Naive thymus-derived CD8-positive, alpha-beta T cell (primary cell): ENCODE results near the gene MARCKSL1. TPM values are rescaled to one million over a fixed set of nuclear protein-coding genes. Genes with fewer than 3 reads are reported as not detected.

Experiments used
- ATAC-seq, 2 donors: fragments of 150-1000 bp; cut with Tn5 transposase in 1 of 2; sonication (Bioruptor Pico), chemical (Tn5 transposase) in 1 of 2; 1 replicate in 1 of 2; 2 replicates in 1 of 2; pipeline ENCODE4 v1.10.0; 2021; ENCODE audit warnings: mild to moderate bottlenecking in 2 of 2, moderate library complexity in 2 of 2
- POLR2A ChIA-PET: fragments of 350-600 bp; sonication (Branson Sonifier 250); formaldehyde crosslinking; loops from one replicate; lab custom pipeline; 2021; ENCODE audit warnings: antibody characterized with exemption; lab: Charles Lee
- DNase-seq, 10 donors: peaks; one replicate each; pipeline versions ENCODE4 v3.0.0 to v3.0.0-alpha.2; 2020 to 2022
- H3K27ac Mint-ChIP-seq, 10 donors: one replicate each; pipeline ENCODE4 v1.8.0; 2020 to 2022; ENCODE audit warnings: mild to moderate bottlenecking in 10 of 10, mixed read lengths in 10 of 10, moderate library complexity in 4 of 10, inconsistent platforms in 1 of 10
- H3K27me3 Mint-ChIP-seq, 5 donors: one replicate each; pipeline ENCODE4 v1.8.0; 2021 to 2022; ENCODE audit warnings: mixed read lengths in 5 of 5
- H3K36me3 Mint-ChIP-seq, 3 donors: one replicate each; pipeline ENCODE4 v1.8.0; 2020 to 2022; ENCODE audit warnings: mixed read lengths in 3 of 3, mild to moderate bottlenecking in 2 of 3, inconsistent platforms in 1 of 3
- H3K4me1 Mint-ChIP-seq, 4 donors: one replicate each; pipeline ENCODE4 v1.8.0; 2021 to 2022; ENCODE audit warnings: mixed read lengths in 4 of 4
- H3K4me3 Mint-ChIP-seq, 10 donors: one replicate each; pipeline ENCODE4 v1.8.0; 2020 to 2022; ENCODE audit warnings: mild to moderate bottlenecking in 10 of 10, mixed read lengths in 10 of 10, moderate library complexity in 6 of 10, inconsistent platforms in 1 of 10
- H3K9me3 Mint-ChIP-seq, 9 donors: one replicate each; pipeline ENCODE4 v1.8.0; 2020 to 2022; ENCODE audit warnings: mixed read lengths in 9 of 9, mild to moderate bottlenecking in 3 of 9, inconsistent platforms in 1 of 9, moderate library complexity in 1 of 9
- polyA plus RNA-seq, 3 donors: library from polyadenylated mRNA; unstranded; fragments of 300-500 nt; fragmentation: Illumina TruSeq; gene quantifications; one replicate each; pipeline ENCODE4 v1.2.3, GENCODE V29; 2021
- total RNA-seq, 8 experiments: library from RNA in 2 of 8; stranded (reverse) in 2 of 8; gene quantifications; one replicate each; pipeline ENCODE4 v1.2.3 and lab custom pipeline; 2021 to 2026

The MARCKSL1 gene
- total and polyA plus RNA-seq, 5 experiments from 2014 or later = 37.8 to 81.4 (median 41.1) TPM

- POLR2A ChIA-PET = interaction anchor here (0.8 to 1.4 kb wide), 5 partner anchors 10 to 63 kb away, joined by 3 to 4 read pairs (median 3); partner anchors contain the start of gene BSDC1
- DNase-seq = no peak
- no peak for ATAC-seq
- Mint-ChIP-seq H3K4me1 (peaks cover 18 to 24% (median 19%) of the 10 kb centered on the region in 4 donors), H3K27ac (peak overlapping the region in 7 of 10 donors; percentile 22 to 75 (median 44)), H3K36me3 (peaks cover 0 to 76% (median 14%) of the 10 kb centered on the region in 3 donors), H3K4me3 (no peak overlapping the region), H3K27me3 (no peaks in the 10 kb centered on the region), H3K9me3 (no peaks in the 10 kb centered on the region)
Observed at GRCh38 chr1:32330558-32331151, 5.4 kb downstream of the MARCKSL1 start.

- DNase-seq (no peak), ATAC-seq (no peak)
- Mint-ChIP-seq H3K27ac (peak overlapping the region in 7 of 10 donors; percentile 9 to 83 (median 37)), H3K9me3 (no peaks in the 10 kb centered on the region), H3K4me3 (no peak overlapping the region), H3K27me3 (no peaks in the 10 kb centered on the region), H3K4me1 (peaks cover 18 to 24% (median 20%) of the 10 kb centered on the region in 4 donors), H3K36me3 (peaks cover 0 to 82% (median 14%) of the 10 kb centered on the region in 3 donors)
- POLR2A ChIA-PET = interaction anchor here (0.8 to 1.4 kb wide), 2 partner anchors 16 to 64 kb away, joined by 3 to 4 read pairs; partner anchors contain the start of gene BSDC1
Observed at GRCh38 chr1:32329931-32330466, 6.0 kb downstream of the MARCKSL1 start.

GRCh38 chr1:32327204-32327603 lies 8.8 kb downstream of the MARCKSL1 start:
- no peak for ATAC-seq
- no peak overlapping the region for H3K27ac Mint-ChIP-seq

GRCh38 chr1:32321712-32322291 lies 14.2 kb downstream of the MARCKSL1 start:
- Mint-ChIP-seq H3K27ac (peak overlapping the region; percentile 67 to 94 (median 91)), H3K4me1 (peaks cover 14 to 54% (median 36%) of the 10 kb centered on the region in 4 donors), H3K4me3 (peak overlapping the region; percentile 62 to 88 (median 72)), H3K27me3 (no peaks in the 10 kb centered on the region), H3K9me3 (no peaks in the 10 kb centered on the region), H3K36me3 (peaks cover 0 to 47% (median 0%) of the 10 kb centered on the region in 3 donors)
- DNase-seq = peak in 6 of 10 donors; percentile 16 to 55 (median 36)
- POLR2A ChIA-PET = interaction anchor here (0.6 to 4.5 kb wide), 26 partner anchors 10 to 344 kb away, joined by 3 to 44 read pairs (median 5); partner anchors contain the start of genes BSDC1, HDAC1, IQCC and LCK
- ATAC-seq = peak; percentile 90 to 91

More at GRCh38 chr1:32327204-32327603, 8.8 kb downstream of the MARCKSL1 start:
- H3K9me3 Mint-ChIP-seq = no peaks in the 10 kb centered on the region
- peaks cover 7 to 30% (median 18%) of the 10 kb centered on the region in 4 donors for H3K4me1 Mint-ChIP-seq
- peaks cover 0 to 74% (median 14%) of the 10 kb centered on the region in 3 donors for H3K36me3 Mint-ChIP-seq
- DNase-seq = no peak
- H3K27me3 Mint-ChIP-seq = no peaks in the 10 kb centered on the region
- POLR2A ChIA-PET = interaction anchor here (1.2 kb wide), 1 partner anchor 24 kb away, joined by 4 read pairs; no protein-coding TSS in a partner anchor
- H3K4me3 Mint-ChIP-seq = no peak overlapping the region

- DNase-seq (no peak), ATAC-seq (no peak)
- Mint-ChIP-seq H3K9me3 (no peaks in the 10 kb centered on the region), H3K27ac (peak overlapping the region in 7 of 10 donors; percentile 37 to 80 (median 44)), H3K4me3 (no peak overlapping the region), H3K36me3 (peaks cover 0 to 48% (median 0%) of the 10 kb centered on the region in 3 donors), H3K27me3 (no peaks in the 10 kb centered on the region), H3K4me1 (peaks cover 19 to 53% (median 45%) of the 10 kb centered on the region in 4 donors)
- POLR2A ChIA-PET = interaction anchor here (0.7 kb wide), 1 partner anchor 44 kb away, joined by 3 read pairs; no protein-coding TSS in a partner anchor
Observed at GRCh38 chr1:32318127-32318869, 17.7 kb downstream of the MARCKSL1 start.

GRCh38 chr1:32316903-32317277 lies 19.1 kb downstream of the MARCKSL1 start:
- Mint-ChIP-seq H3K4me1 (peaks cover 15 to 46% (median 34%) of the 10 kb centered on the region in 4 donors), H3K4me3 (peak overlapping the region in 1 of 10 donors; percentile 5), H3K9me3 (no peaks in the 10 kb centered on the region), H3K27ac (peak overlapping the region in 8 of 10 donors; percentile 21 to 81 (median 68)), H3K27me3 (no peaks in the 10 kb centered on the region), H3K36me3 (peaks cover 0 to 51% (median 0%) of the 10 kb centered on the region in 3 donors)
- ATAC-seq (no peak), DNase-seq (no peak)
- POLR2A ChIA-PET = no interaction called here

- H3K4me1 Mint-ChIP-seq = peaks cover 29 to 69% (median 62%) of the 10 kb centered on the region in 4 donors
- H3K4me3 Mint-ChIP-seq = peak overlapping the region in 1 of 10 donors; percentile 2
- DNase-seq = no peak
- H3K36me3 Mint-ChIP-seq = peaks cover 0 to 50% (median 0%) of the 10 kb centered on the region in 3 donors
- POLR2A ChIA-PET = interaction anchor here (1.0 kb wide), 1 partner anchor 10 kb away, joined by 3 read pairs; no protein-coding TSS in a partner anchor
- peak overlapping the region; percentile 15 to 88 (median 80) for H3K27ac Mint-ChIP-seq
- H3K9me3 Mint-ChIP-seq = no peaks in the 10 kb centered on the region
- no peaks in the 10 kb centered on the region for H3K27me3 Mint-ChIP-seq
- ATAC-seq = no peak
Observed at GRCh38 chr1:32311709-32312393, 24.2 kb downstream of the MARCKSL1 start.

GRCh38 chr1:32309960-32310359 lies 26.1 kb downstream of the MARCKSL1 start:
- Mint-ChIP-seq H3K9me3 (no peaks in the 10 kb centered on the region), H3K27me3 (no peaks in the 10 kb centered on the region), H3K27ac (peak overlapping the region in 9 of 10 donors; percentile 7 to 85 (median 55)), H3K36me3 (peaks cover 5 to 55% (median 7%) of the 10 kb centered on the region in 3 donors), H3K4me1 (peaks cover 27 to 74% (median 59%) of the 10 kb centered on the region in 4 donors), H3K4me3 (peak overlapping the region in 2 of 10 donors; percentile 4 to 11)
- DNase-seq (no peak), ATAC-seq (no peak)
- POLR2A ChIA-PET = interaction anchor here (0.6 to 1.2 kb wide), 4 partner anchors 12 to 42 kb away, joined by 3 to 5 read pairs (median 3); no protein-coding TSS in a partner anchor

- Mint-ChIP-seq H3K4me3 (peak overlapping the region in 3 of 10 donors; percentile 1 to 44 (median 39)), H3K27ac (peak overlapping the region in 9 of 10 donors; percentile 9 to 81 (median 69)), H3K9me3 (no peaks in the 10 kb centered on the region), H3K27me3 (no peaks in the 10 kb centered on the region), H3K36me3 (peaks cover 11 to 69% (median 24%) of the 10 kb centered on the region in 3 donors), H3K4me1 (peaks cover 34 to 74% (median 61%) of the 10 kb centered on the region in 4 donors)
- DNase-seq = no peak
- no peak for ATAC-seq
- POLR2A ChIA-PET = interaction anchor here (1.5 to 1.7 kb wide), 2 partner anchors 15 to 58 kb away, joined by 3 to 5 read pairs; no protein-coding TSS in a partner anchor
Observed at GRCh38 chr1:32307324-32307723, 28.7 kb downstream of the MARCKSL1 start.

GRCh38 chr1:32305310-32305709 lies 30.7 kb downstream of the MARCKSL1 start:
- H3K27me3 Mint-ChIP-seq = no peaks in the 10 kb centered on the region
- DNase-seq (no peak), ATAC-seq (no peak)
- POLR2A ChIA-PET = interaction anchor here (0.7 to 1.3 kb wide), 4 partner anchors 29 to 659 kb away, joined by 3 read pairs; partner anchors contain the start of gene RNF19B
- no peak overlapping the region for H3K4me3 Mint-ChIP-seq
- peaks cover 34 to 73% (median 60%) of the 10 kb centered on the region in 4 donors for H3K4me1 Mint-ChIP-seq
- H3K27ac Mint-ChIP-seq = peak overlapping the region in 2 of 10 donors; percentile 15 to 34
- peaks cover 11 to 83% (median 24%) of the 10 kb centered on the region in 3 donors for H3K36me3 Mint-ChIP-seq
- H3K9me3 Mint-ChIP-seq = no peaks in the 10 kb centered on the region
